DMS 273 (cell line): ENCODE measurements around the gene ICOS.
"Not testable (repeated sequence)": the region's sequence is repeated elsewhere in the genome, so short reads cannot be mapped to it uniquely, and the experiment has no call there.

Experiments
- DNase-seq: peaks from one replicate; lab custom pipeline; 2025; ENCODE audit not compliant: unreplicated experiment; lab: John Stamatoyannopoulos, UW

ICOS gene

GRCh38 chr2:203972066-203972465 is 35.5 kb downstream of the ICOS start:
- DNase-seq = no peak

GRCh38 chr2:203973000-203973399 is 36.4 kb downstream of the ICOS start:
- DNase-seq = no peak

GRCh38 chr2:203973676-203974075 is 37.1 kb downstream of the ICOS start:
- DNase-seq = no peak

- no peak for DNase-seq
Measured at GRCh38 chr2:203975912-203976311, 39.3 kb downstream of the ICOS start.

GRCh38 chr2:203982276-203982675 is 45.7 kb downstream of the ICOS start:
- DNase-seq = no peak

- no peak for DNase-seq
Measured at GRCh38 chr2:203983064-203983715, 46.6 kb downstream of the ICOS start.

GRCh38 chr2:203985978-203986377 is 49.4 kb downstream of the ICOS start:
- not testable (repeated sequence) for DNase-seq

GRCh38 chr2:203987959-203988358 is 51.4 kb downstream of the ICOS start:
- DNase-seq = no peak

GRCh38 chr2:203988500-203989260 is 52.1 kb downstream of the ICOS start:
- no peak for DNase-seq

GRCh38 chr2:203989521-203989920 is 53.0 kb downstream of the ICOS start:
- no peak for DNase-seq

- DNase-seq = no peak
Measured at GRCh38 chr2:203992509-203992908, 55.9 kb downstream of the ICOS start.

GRCh38 chr2:203993011-203993410 is 56.4 kb downstream of the ICOS start:
- no peak for DNase-seq

GRCh38 chr2:203993560-203993959 is 57.0 kb downstream of the ICOS start:
- no peak for DNase-seq

- DNase-seq = no peak
Measured at GRCh38 chr2:203994735-203995134, 58.2 kb downstream of the ICOS start.

GRCh38 chr2:203996692-203997091 is 60.1 kb downstream of the ICOS start:
- DNase-seq = no peak

- no peak for DNase-seq
Measured at GRCh38 chr2:203997481-203997880, 60.9 kb downstream of the ICOS start.

GRCh38 chr2:203997980-203998809 is 61.6 kb downstream of the ICOS start:
- DNase-seq = no peak

GRCh38 chr2:203999835-204000234 is 63.3 kb downstream of the ICOS start:
- no peak for DNase-seq

- DNase-seq = no peak
Measured at GRCh38 chr2:204000446-204000845, 63.9 kb downstream of the ICOS start.

GRCh38 chr2:204003276-204003990 is 66.9 kb downstream of the ICOS start:
- no peak for DNase-seq

GRCh38 chr2:204004912-204005311 is 68.3 kb downstream of the ICOS start:
- no peak for DNase-seq
